GM23338 (cell line): ENCODE results near the gene SYNPO2L. TPM values are rescaled to one million over a fixed set of nuclear protein-coding genes. Genes with fewer than 3 reads are reported as not detected.

ENCODE experiments used
- ATAC-seq: fragments of 200-7000 bp; cut with Tn5 transposase; 3 replicates; pipeline ENCODE4 v1.9.1; 2020
- DNase-seq: peaks from one replicate; pipeline ENCODE4 v3.0.0-alpha.2; 2015; ENCODE audit warnings: low spot score
- H2AFZ ChIP-seq: fragments of 200-600 bp; sonication (generic); 2 replicates; pipeline ENCODE4 v1.8.0; 2016; ENCODE audit warnings: antibody characterized with exemption, mild to moderate bottlenecking, moderate library complexity
- H3F3A ChIP-seq: fragments of 200-600 bp; sonication (generic); replicated peaks from 2 replicates; pipeline ENCODE4 v1.8.0; 2017; ENCODE audit warnings: antibody characterized with exemption, mixed run types, low read depth
- H3K27ac ChIP-seq: fragments of 200-600 bp; sonication (generic); 2 replicates; pipeline ENCODE4 v1.6.1; 2016; ENCODE audit warnings: low read depth
- H3K27me3 ChIP-seq: fragments of 200-600 bp; sonication (generic); 2 replicates; pipeline ENCODE4 v1.8.0; 2016; ENCODE audit warnings: mild to moderate bottlenecking, mixed run types, moderate library complexity; ENCODE audit not compliant: insufficient read depth
- H3K36me3 ChIP-seq: fragments of 200-600 bp; sonication (generic); 2 replicates; pipeline ENCODE4 v1.8.0; 2016; ENCODE audit warnings: mild to moderate bottlenecking; ENCODE audit not compliant: insufficient read depth
- H3K4me1 ChIP-seq: fragments of 200-600 bp; sonication (generic); 2 replicates; pipeline ENCODE4 v1.8.0; 2016; ENCODE audit warnings: mild to moderate bottlenecking, moderate library complexity; ENCODE audit not compliant: insufficient read depth
- H3K4me2 ChIP-seq: fragments of 200-600 bp; sonication (generic); 2 replicates; pipeline ENCODE4 v1.7.1; 2017; ENCODE audit warnings: mixed run types
- H3K4me3 ChIP-seq: fragments of 200-600 bp; sonication (generic); 2 replicates; pipeline ENCODE4 v1.6.1; 2016; ENCODE audit warnings: mixed run types
- H3K79me2 ChIP-seq: fragments of 200-600 bp; sonication (generic); replicated peaks from 2 replicates; pipeline ENCODE4 v1.8.0; 2017; ENCODE audit warnings: mild to moderate bottlenecking; ENCODE audit not compliant: insufficient read depth
- H3K9me2 ChIP-seq: fragments of 200-600 bp; sonication (generic); 2 replicates; pipeline ENCODE4 v1.8.0; 2017; ENCODE audit not compliant: insufficient read depth
- H4K20me1 ChIP-seq: fragments of 200-600 bp; sonication (generic); replicated peaks from 2 replicates; pipeline ENCODE4 v1.8.0; 2017; ENCODE audit warnings: mild to moderate bottlenecking; ENCODE audit not compliant: insufficient read depth
- H3K27ac Mint-ChIP-seq: 2 replicates; pipeline ENCODE4 v1.8.0; 2020; ENCODE audit warnings: inconsistent platforms, mild to moderate bottlenecking, moderate library complexity, mixed read lengths
- H3K27me3 Mint-ChIP-seq: 3 replicates; pipeline ENCODE4 v1.8.0; 2022; ENCODE audit warnings: low read depth, mild to moderate bottlenecking, moderate library complexity, mixed read lengths, inconsistent platforms; ENCODE audit not compliant: insufficient read depth, poor library complexity
- H3K36me3 Mint-ChIP-seq: 3 replicates; pipeline ENCODE4 v1.8.0; 2021; ENCODE audit warnings: low read depth, mild to moderate bottlenecking, inconsistent platforms, moderate library complexity, mixed read lengths
- H3K4me1 Mint-ChIP-seq: 3 replicates; pipeline ENCODE4 v1.8.0; 2020; ENCODE audit warnings: mild to moderate bottlenecking, inconsistent platforms, mixed read lengths
- H3K4me3 Mint-ChIP-seq: 3 replicates; pipeline ENCODE4 v1.8.0; 2021; ENCODE audit warnings: moderate library complexity, mild to moderate bottlenecking, inconsistent platforms, mixed read lengths
- H3K9me3 Mint-ChIP-seq: 3 replicates; pipeline ENCODE4 v1.8.0; 2020; ENCODE audit warnings: moderate library complexity, mild to moderate bottlenecking, inconsistent platforms, mixed read lengths
- CREB1 ChIP-seq: fragments of 250-450 bp; sonication (Bioruptor Pico); IDR thresholded peaks from 2 replicates; pipeline ENCODE4 v1.5.0; 2020; ENCODE audit warnings: low read depth, mild to moderate bottlenecking, moderate library complexity
- EZH2 ChIP-seq: fragments of 200-600 bp; sonication (generic); IDR thresholded peaks from one replicate; pipeline ENCODE4 v1.8.0; 2017; ENCODE audit warnings: antibody characterized with exemption, mild to moderate bottlenecking, low read depth; ENCODE audit not compliant: unreplicated experiment
- JUNB ChIP-seq: IDR thresholded peaks from one replicate; pipeline ENCODE4 v1.6.1; 2016; ENCODE audit warnings: antibody characterized with exemption; ENCODE audit not compliant: unreplicated experiment
- NANOG ChIP-seq: IDR thresholded peaks from 2 replicates; pipeline ENCODE4 v1.6.1; 2016; ENCODE audit warnings: antibody characterized with exemption, borderline replicate concordance
- POLR2AphosphoS5 ChIP-seq: IDR thresholded peaks from 2 replicates; pipeline ENCODE4 v1.6.1; 2016; ENCODE audit warnings: antibody characterized with exemption, low read depth
- STAT1 ChIP-seq: IDR thresholded peaks from one replicate; pipeline ENCODE4 v1.6.1; 2016; ENCODE audit warnings: antibody characterized with exemption; ENCODE audit not compliant: unreplicated experiment
- ZNF114 ChIP-seq: fragments of 250-450 bp; sonication (Bioruptor Pico); IDR thresholded peaks from 2 replicates; pipeline ENCODE4 v1.5.0; 2020; ENCODE audit warnings: mild to moderate bottlenecking, moderate library complexity
- ZNF331 ChIP-seq: fragments of 250-450 bp; sonication (Bioruptor Pico); IDR thresholded peaks from 2 replicates; pipeline ENCODE4 v1.5.0; 2020; ENCODE audit warnings: low read depth, mild to moderate bottlenecking, moderate library complexity
- ZNF462 ChIP-seq: fragments of 250-450 bp; sonication (Bioruptor Pico); IDR thresholded peaks from 2 replicates; pipeline ENCODE4 v1.5.0; 2020; ENCODE audit warnings: mild to moderate bottlenecking, moderate library complexity
- polyA plus RNA-seq: library from polyadenylated mRNA; unstranded; fragments of >200 nt; fragmentation: Nextera tagmentation; extraction: Ambion mirVana; gene quantifications from 2 replicates; pipeline ENCODE4 v1.2.1, GENCODE V29; 2016
- total RNA-seq: library from RNA; depleted of rRNA; stranded (reverse); fragments of >200 nt; shearing (Covaris generic); gene quantifications from 2 replicates; pipeline ENCODE4 v1.2.3, GENCODE V29; 2014
- TF ChIP-seq, protein P1 (sequence below), 2 experiments: fragments of 200-600 bp in 1 of 2; sonication (generic) in 1 of 2; conservative IDR thresholded peaks; 2 replicates each; pipeline versions ENCODE4 v1.5.1 to v1.6.1; 2016 to 2017; ENCODE audit warnings: antibody characterized with exemption in 2 of 2, low read depth in 2 of 2, mild to moderate bottlenecking in 2 of 2, moderate library complexity in 1 of 2
- TF ChIP-seq, protein P2 (sequence below): IDR thresholded peaks from 2 replicates; pipeline ENCODE4 v1.6.1; 2016; ENCODE audit warnings: antibody characterized with exemption

Gene SYNPO2L
- total and polyA plus RNA-seq, 2 experiments from 2014 or later, result 0.57 TPM; not detected in 1

GRCh38 chr10:73634421-73634820 is 21.4 kb downstream of the SYNPO2L start (continued):
- no peak for TF ChIP-seq ZNF462 (CRISPR knock-in tag)
- no peak for TF ChIP-seq ZNF114 (CRISPR knock-in tag)
- TF ChIP-seq, protein P1, sequence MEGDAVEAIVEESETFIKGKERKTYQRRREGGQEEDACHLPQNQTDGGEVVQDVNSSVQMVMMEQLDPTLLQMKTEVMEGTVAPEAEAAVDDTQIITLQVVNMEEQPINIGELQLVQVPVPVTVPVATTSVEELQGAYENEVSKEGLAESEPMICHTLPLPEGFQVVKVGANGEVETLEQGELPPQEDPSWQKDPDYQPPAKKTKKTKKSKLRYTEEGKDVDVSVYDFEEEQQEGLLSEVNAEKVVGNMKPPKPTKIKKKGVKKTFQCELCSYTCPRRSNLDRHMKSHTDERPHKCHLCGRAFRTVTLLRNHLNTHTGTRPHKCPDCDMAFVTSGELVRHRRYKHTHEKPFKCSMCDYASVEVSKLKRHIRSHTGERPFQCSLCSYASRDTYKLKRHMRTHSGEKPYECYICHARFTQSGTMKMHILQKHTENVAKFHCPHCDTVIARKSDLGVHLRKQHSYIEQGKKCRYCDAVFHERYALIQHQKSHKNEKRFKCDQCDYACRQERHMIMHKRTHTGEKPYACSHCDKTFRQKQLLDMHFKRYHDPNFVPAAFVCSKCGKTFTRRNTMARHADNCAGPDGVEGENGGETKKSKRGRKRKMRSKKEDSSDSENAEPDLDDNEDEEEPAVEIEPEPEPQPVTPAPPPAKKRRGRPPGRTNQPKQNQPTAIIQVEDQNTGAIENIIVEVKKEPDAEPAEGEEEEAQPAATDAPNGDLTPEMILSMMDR (conservative IDR thresholded peaks at IDR 0.05; ENCODE audit: low read depth in 2 of 2), result no peak
- TF ChIP-seq, protein P2, sequence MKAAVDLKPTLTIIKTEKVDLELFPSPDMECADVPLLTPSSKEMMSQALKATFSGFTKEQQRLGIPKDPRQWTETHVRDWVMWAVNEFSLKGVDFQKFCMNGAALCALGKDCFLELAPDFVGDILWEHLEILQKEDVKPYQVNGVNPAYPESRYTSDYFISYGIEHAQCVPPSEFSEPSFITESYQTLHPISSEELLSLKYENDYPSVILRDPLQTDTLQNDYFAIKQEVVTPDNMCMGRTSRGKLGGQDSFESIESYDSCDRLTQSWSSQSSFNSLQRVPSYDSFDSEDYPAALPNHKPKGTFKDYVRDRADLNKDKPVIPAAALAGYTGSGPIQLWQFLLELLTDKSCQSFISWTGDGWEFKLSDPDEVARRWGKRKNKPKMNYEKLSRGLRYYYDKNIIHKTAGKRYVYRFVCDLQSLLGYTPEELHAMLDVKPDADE, result no peak
- TF ChIP-seq ZNF331 (CRISPR knock-in tag), result no peak
- TF ChIP-seq POLR2AphosphoS5, result no peak

DNA sequence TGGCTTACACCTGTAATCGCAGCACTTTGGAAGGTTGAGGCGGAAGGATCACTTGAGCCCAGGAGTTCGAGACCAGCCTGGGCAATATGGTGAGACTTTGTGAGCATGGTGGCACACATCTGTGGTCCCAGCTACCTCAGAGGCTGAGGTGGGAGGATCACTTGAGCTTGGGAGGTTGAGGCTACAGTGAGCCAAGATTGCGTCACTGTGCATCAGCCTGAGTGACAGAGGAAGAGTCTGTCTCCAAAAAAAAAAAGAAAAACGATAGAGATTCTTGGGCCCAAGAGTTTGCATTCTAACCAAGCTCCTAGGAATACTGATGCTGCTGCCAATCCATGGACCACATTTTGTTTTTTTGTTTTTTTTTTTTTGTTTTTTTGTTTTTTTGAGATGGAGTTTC is 26.7 kb downstream of the SYNPO2L start:
- H3K4me1 Mint-ChIP-seq, result peaks cover 4% of the 10 kb centered on the region; the same call in 1 of the 3 replicates
- TF ChIP-seq POLR2AphosphoS5 (no peak), ZNF331 (CRISPR knock-in tag) (no peak), ZNF114 (CRISPR knock-in tag) (no peak), JUNB (no peak), STAT1 (no peak), EZH2 (no peak), NANOG (no peak), CREB1 (CRISPR knock-in tag) (no peak)
- TF ChIP-seq, protein P2, result no peak
- TF ChIP-seq, protein P1 (conservative IDR thresholded peaks at IDR 0.05; ENCODE audit: low read depth in 2 of 2), result no peak

More for the DNA sequence above, 26.7 kb downstream of the SYNPO2L start:
- Histone ChIP-seq H2AFZ (no peak overlapping the region), H3K36me3 (no peaks in the 10 kb centered on the region), H3K27ac (no peak overlapping the region), H3F3A (peaks cover 11% of the 10 kb centered on the region; the same call in 1 of the 2 replicates), H3K9me2 (no peaks in the 10 kb centered on the region), H3K4me2 (no peak overlapping the region), H3K27me3 (no peaks in the 10 kb centered on the region), H3K4me3 (no peak overlapping the region), H4K20me1 (no peaks in the 10 kb centered on the region), H3K4me1 (no peaks in the 10 kb centered on the region), H3K79me2 (peaks cover 20% of the 10 kb centered on the region)
- Mint-ChIP-seq H3K27ac (no peak overlapping the region), H3K9me3 (no peaks in the 10 kb centered on the region), H3K36me3 (no peaks in the 10 kb centered on the region), H3K27me3 (peaks cover 8% of the 10 kb centered on the region), H3K4me3 (no peak overlapping the region)
- DNase-seq, result no peak
- ATAC-seq, result no peak
